ENCODE data around the gene SLC9A9. TPM values are rescaled to one million over a fixed set of nuclear protein-coding genes. Genes with fewer than 3 reads are reported as not detected.

SLC9A9 gene
- total and polyA plus RNA-seq, 10 of the 15 experiments (the other 5 are each of a cell fraction or from before 2014, with no cell fraction given), result 3.5 to 14.2 (median 9.3) TPM

DNA sequence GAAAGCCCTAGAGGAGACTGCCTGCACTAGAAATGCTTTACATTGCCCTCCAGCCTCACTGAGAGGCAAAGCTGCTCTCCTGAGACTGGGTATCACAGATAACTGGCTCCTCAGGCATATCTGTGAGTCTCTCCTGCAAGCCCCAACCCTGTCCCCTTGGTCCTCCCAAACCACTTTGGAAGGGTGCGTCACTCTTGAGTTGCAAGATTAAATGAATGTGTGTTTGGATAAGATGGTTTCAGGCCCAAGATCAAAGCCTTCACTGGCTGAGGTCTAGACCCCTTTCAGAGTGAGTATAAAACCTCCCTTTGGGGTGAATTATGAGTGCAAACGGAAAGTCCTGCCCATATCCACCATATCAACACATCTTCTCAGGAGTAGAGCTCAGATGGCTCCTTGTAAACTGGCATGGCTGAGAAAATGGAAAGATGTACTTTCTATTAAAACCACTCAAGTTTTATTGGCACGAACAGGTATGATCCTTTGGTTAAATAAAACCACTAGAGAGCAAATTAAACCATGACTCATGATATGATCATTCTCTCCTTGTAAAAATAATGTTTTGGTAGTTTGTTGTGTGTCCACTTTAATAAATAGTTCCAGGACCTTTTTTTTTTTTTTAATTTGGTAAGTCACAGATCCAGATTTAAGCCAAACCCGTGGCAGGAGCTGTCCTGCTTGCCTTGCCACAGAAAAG is 564.7 kb downstream of the SLC9A9 start:
- FAIRE-seq (no peak), ATAC-seq (no peak), DNase-seq (ENCODE audit: low read depth, low spot score) (no peak)
- RAD21 ChIA-PET (ENCODE audit: unreplicated experiment), result no interaction called here
- H3K79me2 ChIP-seq (ENCODE audit: control insufficient read depth, insufficient read depth, low read length), result no peaks in the 10 kb centered on the region
- no peak overlapping the region for H3K27ac ChIP-seq (ENCODE audit: control insufficient read depth, insufficient read depth)
- no peak overlapping the region for H3K4me3 ChIP-seq
- no peak overlapping the region for H2AFZ ChIP-seq (ENCODE audit: control insufficient read depth, low read depth, low read length)
- SMC1A ChIA-PET (ENCODE audit: uncharacterized antibody, unreplicated experiment), result interaction anchor here (1.1 kb wide), 1 partner anchor 113 kb away, joined by 3 read pairs; no protein-coding TSS in a partner anchor
- TF ChIP-seq CBX5 (IDR thresholded peaks at IDR 0.05; ENCODE audit: low read depth), result no peak
- TF ChIP-seq NRF1 (conservative IDR thresholded peaks at IDR 0.05; ENCODE audit: low read depth, low read length), result no peak
- no peak for TF ChIP-seq POLR2AphosphoS5 (IDR thresholded peaks at IDR 0.05; ENCODE audit: low read length)
- TF ChIP-seq MXI1 (IDR thresholded peaks at IDR 0.05; ENCODE audit: low read depth, low read length), result no peak
- TF ChIP-seq EZH2 (IDR thresholded peaks at IDR 0.05; ENCODE audit: borderline replicate concordance, control insufficient read depth, low read depth, low read length), result no peak
- no peak for TF ChIP-seq ZNF274 (IDR thresholded peaks at IDR 0.05; ENCODE audit: insufficient read depth, insufficient read length)
- TF ChIP-seq SMARCA5 (IDR thresholded peaks at IDR 0.05), result no peak
- CTCF ChIA-PET, result interaction anchor here (0.6 to 1.6 kb wide), 2 partner anchors 35 to 303 kb away, joined by 4 to 5 read pairs; no protein-coding TSS in a partner anchor
- H3K36me3 ChIP-seq (ENCODE audit: control insufficient read depth in 2 of 2, insufficient read depth in 2 of 2, low read length in 1 of 2), result no peaks in the 10 kb centered on the region
- no peak overlapping the region for H3K9ac ChIP-seq (ENCODE audit: control insufficient read depth, insufficient read depth, low read length)
- H3K9me3 ChIP-seq (replicated peaks; ENCODE audit: control insufficient read depth, insufficient read depth, low read length), result no peaks in the 10 kb centered on the region
- H3K4me1 ChIP-seq (ENCODE audit: control insufficient read depth, insufficient read depth, low read length), result no peaks in the 10 kb centered on the region
- H3K27me3 ChIP-seq (replicated peaks in 1 of 2; ENCODE audit: control insufficient read depth in 2 of 2, insufficient read depth in 2 of 2, low read length in 1 of 2), result no peaks in the 10 kb centered on the region
- no peaks in the 10 kb centered on the region for H4K20me1 ChIP-seq (ENCODE audit: control insufficient read depth, insufficient read depth)
- POLR2A ChIA-PET, result interaction anchor here (0.7 kb wide), 2 partner anchors 455 to 1597 kb away, joined by 3 read pairs; no protein-coding TSS in a partner anchor
- H3K4me2 ChIP-seq (ENCODE audit: control insufficient read depth, insufficient read depth), result no peak overlapping the region
- in situ Hi-C loops (cut with MboI), result no loop called here
- intact Hi-C loops (cut with micrococcal nuclease; ENCODE audit: unreplicated experiment), result no loop called here
- BruUV-seq (replicated peaks), result no TSS peak
- 60% methylated on average over 4 of the region's 4 CpGs for WGBS (ENCODE audit: insufficient coverage, insufficient replicate concordance, low lambda C conversion rate, missing lambda C conversion rate)

DNA sequence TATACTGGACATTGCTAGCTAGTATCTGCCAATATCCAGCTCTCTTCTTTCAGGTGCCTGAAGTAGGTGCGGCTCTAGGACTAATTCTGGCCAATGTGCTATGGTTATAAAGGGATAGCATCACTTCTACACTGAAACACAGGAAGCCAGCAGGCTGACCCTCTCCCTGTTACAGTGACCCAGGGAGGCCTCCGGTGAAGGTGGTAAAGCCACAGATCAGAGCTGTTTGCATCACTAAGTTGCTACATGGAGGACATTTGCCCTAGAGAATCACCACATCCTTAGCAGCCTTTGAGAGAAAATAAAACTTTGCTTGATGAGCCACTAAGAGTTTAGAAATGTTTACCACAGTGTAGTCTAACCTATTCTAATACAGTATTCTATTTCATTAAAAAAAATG is 567.3 kb downstream of the SLC9A9 start:
- Histone ChIP-seq H3K27me3 (replicated peaks in 1 of 2; ENCODE audit: control insufficient read depth in 2 of 2, insufficient read depth in 2 of 2, low read length in 1 of 2) (no peaks in the 10 kb centered on the region), H3K79me2 (ENCODE audit: control insufficient read depth, insufficient read depth, low read length) (no peaks in the 10 kb centered on the region), H3K9me3 (replicated peaks; ENCODE audit: control insufficient read depth, insufficient read depth, low read length) (no peaks in the 10 kb centered on the region), H2AFZ (ENCODE audit: control insufficient read depth, low read depth, low read length) (no peak overlapping the region), H3K4me3 (no peak overlapping the region), H3K4me1 (ENCODE audit: control insufficient read depth, insufficient read depth, low read length) (no peaks in the 10 kb centered on the region), H3K9ac (ENCODE audit: control insufficient read depth, insufficient read depth, low read length) (no peak overlapping the region), H4K20me1 (ENCODE audit: control insufficient read depth, insufficient read depth) (no peaks in the 10 kb centered on the region), H3K27ac (ENCODE audit: control insufficient read depth, insufficient read depth) (no peak overlapping the region), H3K36me3 (ENCODE audit: control insufficient read depth in 2 of 2, insufficient read depth in 2 of 2, low read length in 1 of 2) (no peaks in the 10 kb centered on the region), H3K4me2 (ENCODE audit: control insufficient read depth, insufficient read depth) (no peak overlapping the region)
- no peak for ATAC-seq
- intact Hi-C loops (cut with micrococcal nuclease; ENCODE audit: unreplicated experiment) (no loop called here), in situ Hi-C loops (cut with MboI) (no loop called here)
- ChIA-PET CTCF (no interaction called here), POLR2A (no interaction called here), RAD21 (ENCODE audit: unreplicated experiment) (no interaction called here), SMC1A (ENCODE audit: uncharacterized antibody, unreplicated experiment) (no interaction called here)
- FAIRE-seq, result no peak
- no TSS peak for BruUV-seq (replicated peaks)
- 92% methylated on average over 2 of the region's 2 CpGs for WGBS (ENCODE audit: insufficient coverage, insufficient replicate concordance, low lambda C conversion rate, missing lambda C conversion rate)
- no peak for DNase-seq (ENCODE audit: low read depth, low spot score)
- TF ChIP-seq PAX8 (IDR thresholded peaks at IDR 0.05), result no peak
- no peak for TF ChIP-seq RAD21 (IDR thresholded peaks at IDR 0.05; ENCODE audit: insufficient read depth, low read depth, low read length)
- TF ChIP-seq, protein P1, sequence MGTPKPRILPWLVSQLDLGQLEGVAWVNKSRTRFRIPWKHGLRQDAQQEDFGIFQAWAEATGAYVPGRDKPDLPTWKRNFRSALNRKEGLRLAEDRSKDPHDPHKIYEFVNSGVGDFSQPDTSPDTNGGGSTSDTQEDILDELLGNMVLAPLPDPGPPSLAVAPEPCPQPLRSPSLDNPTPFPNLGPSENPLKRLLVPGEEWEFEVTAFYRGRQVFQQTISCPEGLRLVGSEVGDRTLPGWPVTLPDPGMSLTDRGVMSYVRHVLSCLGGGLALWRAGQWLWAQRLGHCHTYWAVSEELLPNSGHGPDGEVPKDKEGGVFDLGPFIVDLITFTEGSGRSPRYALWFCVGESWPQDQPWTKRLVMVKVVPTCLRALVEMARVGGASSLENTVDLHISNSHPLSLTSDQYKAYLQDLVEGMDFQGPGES (IDR thresholded peaks at IDR 0.05), result no peak
- TF ChIP-seq, protein P2, sequence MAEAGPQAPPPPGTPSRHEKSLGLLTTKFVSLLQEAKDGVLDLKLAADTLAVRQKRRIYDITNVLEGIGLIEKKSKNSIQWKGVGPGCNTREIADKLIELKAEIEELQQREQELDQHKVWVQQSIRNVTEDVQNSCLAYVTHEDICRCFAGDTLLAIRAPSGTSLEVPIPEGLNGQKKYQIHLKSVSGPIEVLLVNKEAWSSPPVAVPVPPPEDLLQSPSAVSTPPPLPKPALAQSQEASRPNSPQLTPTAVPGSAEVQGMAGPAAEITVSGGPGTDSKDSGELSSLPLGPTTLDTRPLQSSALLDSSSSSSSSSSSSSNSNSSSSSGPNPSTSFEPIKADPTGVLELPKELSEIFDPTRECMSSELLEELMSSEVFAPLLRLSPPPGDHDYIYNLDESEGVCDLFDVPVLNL (IDR thresholded peaks at IDR 0.05; ENCODE audit: low read depth, low read length), result no peak
- no peak for TF ChIP-seq MEF2B (IDR thresholded peaks at IDR 0.05; ENCODE audit: partially characterized antibody, poor library complexity, severe bottlenecking)
- TF ChIP-seq FOXM1 (IDR thresholded peaks at IDR 0.05; ENCODE audit: low read depth, low read length), result no peak
- TF ChIP-seq POLR2AphosphoS5 (IDR thresholded peaks at IDR 0.05; ENCODE audit: low read length), result no peak
- no peak for TF ChIP-seq ZNF274 (IDR thresholded peaks at IDR 0.05; ENCODE audit: insufficient read depth, insufficient read length)
- no peak for TF ChIP-seq JUNB (IDR thresholded peaks at IDR 0.05)
